Tibial artery (tissue), 4 donors: ENCODE results near the gene AMT.

Experiments
- DNase-seq, 2 donors: peaks; one replicate each; pipeline ENCODE4 v3.0.0-alpha.2; 2019
- H3K27ac ChIP-seq, 2 donors: fragments of 200-600 bp; sonication (generic) in 1 of 2; 1 replicate in 1 of 2; 2 replicates in 1 of 2; pipeline ENCODE4 v1.5.1; 2018 to 2019; ENCODE audit warnings: mild to moderate bottlenecking in 1 of 2
- H3K27me3 ChIP-seq, 2 donors: fragments of 200-600 bp; sonication (generic) in 1 of 2; one replicate each; pipeline versions ENCODE4 v1.5.1 to v1.6.0; 2016 to 2019
- H3K36me3 ChIP-seq, 3 donors: fragments of 200-600 bp; sonication (generic) in 2 of 3; one replicate each; pipeline ENCODE4 v1.5.1; 2016 to 2019; ENCODE audit warnings: mild to moderate bottlenecking in 2 of 3
- H3K4me1 ChIP-seq, 4 donors: fragments of 200-600 bp; sonication (generic) in 2 of 4; 1 replicate in 3 of 4; 2 replicates in 1 of 4; pipeline ENCODE4 v1.5.1; 2016 to 2019
- H3K4me3 ChIP-seq, 2 donors: fragments of 200-600 bp; sonication (generic) in 1 of 2; 1 replicate in 1 of 2; 2 replicates in 1 of 2; pipeline ENCODE4 v1.5.1; 2018 to 2019; ENCODE audit warnings: mild to moderate bottlenecking in 2 of 2
- H3K9me3 ChIP-seq, 3 donors: fragments of 200-600 bp; sonication (generic) in 1 of 3; one replicate each; pipeline ENCODE4 v1.5.1; 2016 to 2019
- CTCF ChIP-seq, 2 experiments: fragments of 200-600 bp in 1 of 2; fragments of 450-650 bp in 1 of 2; IDR thresholded peaks; one replicate each; pipeline ENCODE4 v1.5.1; 2017 to 2019; ENCODE audit warnings: antibody characterized with exemption in 2 of 2, mild to moderate bottlenecking in 1 of 2, moderate library complexity in 1 of 2
- intact Hi-C: fragments of 100-400 bp; cut with DNase I; formaldehyde crosslinking; loops from one replicate; pipeline ENCODE4 v1.15.0; 2023; ENCODE audit warnings: low total_unique reads

AMT gene

GRCh38 chr3:49460188-49460890 is 38.1 kb upstream of the AMT start:
- Histone ChIP-seq H3K27ac (no peak overlapping the region), H3K36me3 (no peaks in the 10 kb centered on the region), H3K4me3 (no peak overlapping the region), H3K4me1 (peaks cover 0 to 21% (median 12%) of the 10 kb centered on the region in 4 donors), H3K27me3 (no peaks in the 10 kb centered on the region), H3K9me3 (no peaks in the 10 kb centered on the region)
- TF ChIP-seq CTCF (IDR thresholded peaks at IDR 0.05) = no peak
- DNase-seq = no peak
- intact Hi-C loops = no loop called here

GRCh38 chr3:49456466-49456865 is 34.2 kb upstream of the AMT start:
- H3K9me3 ChIP-seq = no peaks in the 10 kb centered on the region
- peaks cover 0 to 25% (median 13%) of the 10 kb centered on the region in 4 donors for H3K4me1 ChIP-seq
- intact Hi-C loops = no loop called here
- no peak for TF ChIP-seq CTCF (IDR thresholded peaks at IDR 0.05)
- no peaks in the 10 kb centered on the region for H3K27me3 ChIP-seq
- H3K4me3 ChIP-seq = no peak overlapping the region
- peak overlapping the region in 1 of 2 donors; percentile 15 for H3K27ac ChIP-seq
- H3K36me3 ChIP-seq = no peaks in the 10 kb centered on the region
- DNase-seq = no peak

- intact Hi-C loops = loop anchor here (5.0 kb wide), 1 partner anchor 283 kb away; the partner anchor contains the start of gene KLHDC8B
These were observed 32.8 kb upstream of the AMT start for GRCh38 chr3:49454898-49455681.

GRCh38 chr3:49454458-49454857 is 32.2 kb upstream of the AMT start:
- TF ChIP-seq CTCF (IDR thresholded peaks at IDR 0.05) = peak; percentile 13 to 20
- Histone ChIP-seq H3K4me1 (peaks cover 0 to 21% (median 10%) of the 10 kb centered on the region in 4 donors), H3K27me3 (no peaks in the 10 kb centered on the region), H3K9me3 (no peaks in the 10 kb centered on the region), H3K36me3 (no peaks in the 10 kb centered on the region), H3K27ac (peak overlapping the region in 1 of 2 donors; percentile 63), H3K4me3 (no peak overlapping the region)
- intact Hi-C loops = loop anchor here (5.0 kb wide), 1 partner anchor 282 kb away; the partner anchor contains the start of gene KLHDC8B
- no peak for DNase-seq

More at GRCh38 chr3:49454898-49455681, 32.8 kb upstream of the AMT start:
- Histone ChIP-seq H3K4me1 (peaks cover 0 to 21% (median 10%) of the 10 kb centered on the region in 4 donors), H3K9me3 (no peaks in the 10 kb centered on the region), H3K27ac (peak overlapping the region; percentile 25 to 63), H3K36me3 (no peaks in the 10 kb centered on the region), H3K4me3 (no peak overlapping the region), H3K27me3 (no peaks in the 10 kb centered on the region)
- TF ChIP-seq CTCF (IDR thresholded peaks at IDR 0.05) = no peak
- DNase-seq = no peak

- Histone ChIP-seq H3K27me3 (no peaks in the 10 kb centered on the region), H3K9me3 (no peaks in the 10 kb centered on the region), H3K27ac (no peak overlapping the region), H3K4me1 (peaks cover 0 to 24% (median 10%) of the 10 kb centered on the region in 4 donors), H3K36me3 (no peaks in the 10 kb centered on the region), H3K4me3 (no peak overlapping the region)
- no peak for DNase-seq
- no peak for TF ChIP-seq CTCF (IDR thresholded peaks at IDR 0.05)
- intact Hi-C loops = loop anchor here (5.0 kb wide), 1 partner anchor 281 kb away; the partner anchor contains the start of gene KLHDC8B
These were observed 31.3 kb upstream of the AMT start for GRCh38 chr3:49453621-49454020.
